Effector CD4-positive, alpha-beta T cell (primary cell): ENCODE measurements around the gene TADA2A.
"Not testable (repeated sequence)": the region's sequence is repeated elsewhere in the genome, so short reads cannot be mapped to it uniquely, and the experiment has no call there.

Experiments used
- DNase-seq: peaks from one replicate; pipeline ENCODE4 v3.0.0-alpha.2; 2020

Gene TADA2A

GRCh38 chr17:37400505-37400904 lies 6.2 kb upstream of the TADA2A start:
- DNase-seq = no peak

DNA sequence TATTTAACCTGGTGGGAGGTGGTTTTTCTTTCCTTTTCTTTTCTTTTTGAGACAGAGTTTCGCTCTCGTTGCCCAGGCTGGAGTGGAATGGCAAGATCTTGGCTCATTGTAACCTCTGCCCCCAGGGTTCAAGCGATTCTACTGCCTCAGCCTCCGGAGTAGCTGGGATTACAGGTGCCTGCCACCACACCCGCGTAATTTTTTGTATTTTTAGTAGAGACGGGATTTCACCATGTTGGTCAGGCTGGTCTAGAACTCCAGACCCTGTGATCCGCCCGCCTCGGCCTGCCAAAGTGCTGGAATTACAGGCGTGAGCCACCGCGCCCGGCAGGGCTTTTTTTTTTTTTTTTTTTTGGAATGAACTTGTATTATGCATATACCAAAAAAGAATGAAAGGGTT lies 1.2 kb upstream of the TADA2A start:
- DNase-seq = not testable (repeated sequence)

- no peak for DNase-seq
These were observed 591 bp upstream of the TADA2A start for GRCh38 chr17:37405955-37406634.

DNA sequence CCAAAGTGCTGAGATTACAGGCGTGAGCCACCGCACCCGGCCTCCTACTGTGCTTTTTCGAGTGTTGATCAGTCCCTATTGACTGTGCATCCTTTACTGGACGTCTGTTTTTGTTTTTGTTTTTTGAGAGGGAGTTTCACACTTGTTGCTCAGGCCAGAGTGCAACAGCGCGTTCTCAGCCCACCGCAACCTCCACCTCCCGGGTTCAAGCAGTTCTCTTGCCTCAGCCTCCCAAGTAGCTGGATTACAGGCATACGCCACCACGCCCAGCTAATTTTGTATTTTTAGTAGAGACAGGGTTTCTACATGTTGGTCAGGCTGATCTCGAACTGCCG lies 1.4 kb downstream of the TADA2A start:
- DNase-seq = not testable (repeated sequence)

- DNase-seq = no peak
These were observed 3.7 kb downstream of the TADA2A start for GRCh38 chr17:37410357-37410756.

GRCh38 chr17:37413875-37414519 lies 7.3 kb downstream of the TADA2A start:
- DNase-seq = no peak

- DNase-seq = no peak
These were observed 11.2 kb downstream of the TADA2A start for GRCh38 chr17:37417852-37418251.

DNA sequence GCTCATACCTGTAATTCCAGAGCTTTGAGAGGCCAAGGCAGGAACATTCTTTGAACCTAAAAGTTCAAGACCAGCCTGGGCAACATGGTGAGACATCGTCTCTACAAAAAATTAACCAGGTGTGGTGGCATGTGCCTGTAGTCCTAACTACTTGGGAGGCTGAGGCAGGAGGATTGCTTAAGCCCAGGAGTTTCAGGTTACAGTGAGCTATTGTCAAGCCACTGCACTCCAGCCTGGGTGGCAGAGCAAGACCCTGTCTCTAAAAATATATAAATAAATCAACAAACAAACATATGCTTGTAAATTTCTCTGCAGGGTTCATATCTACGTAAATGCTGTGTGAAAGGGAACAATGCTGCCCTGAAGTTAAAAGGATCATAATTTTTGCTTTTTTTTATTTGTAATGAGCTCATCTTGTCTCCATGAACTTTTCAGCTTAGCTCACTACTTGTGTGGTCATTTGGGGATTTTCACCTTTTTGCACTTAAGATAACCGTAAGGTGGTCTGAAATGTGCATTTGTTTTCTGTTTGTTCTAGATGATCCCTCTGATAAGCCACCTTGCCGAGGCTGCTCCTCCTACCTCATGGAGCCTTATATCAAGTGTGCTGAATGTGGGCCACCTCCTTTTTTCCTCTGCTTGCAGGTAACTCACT lies 16.4 kb downstream of the TADA2A start:
- no peak for DNase-seq

DNA sequence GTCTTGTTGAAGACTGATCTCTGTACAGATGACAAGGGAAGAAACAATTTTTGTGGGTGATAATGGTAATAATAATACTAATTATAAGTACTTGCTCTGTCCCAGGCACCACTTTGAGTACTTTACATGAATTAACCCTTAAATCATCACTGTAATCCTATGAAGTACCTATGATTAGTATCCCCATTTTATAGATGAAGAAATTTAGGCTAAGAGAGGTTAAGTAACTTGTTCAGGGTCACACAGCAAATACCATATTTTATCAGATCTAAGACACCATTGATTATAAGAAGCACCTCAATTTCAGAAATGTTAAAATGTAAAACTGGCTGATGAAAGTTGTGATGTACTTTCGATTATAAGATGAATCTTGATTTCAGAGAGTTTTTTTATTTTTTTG lies 18.6 kb downstream of the TADA2A start:
- DNase-seq = no peak

DNA sequence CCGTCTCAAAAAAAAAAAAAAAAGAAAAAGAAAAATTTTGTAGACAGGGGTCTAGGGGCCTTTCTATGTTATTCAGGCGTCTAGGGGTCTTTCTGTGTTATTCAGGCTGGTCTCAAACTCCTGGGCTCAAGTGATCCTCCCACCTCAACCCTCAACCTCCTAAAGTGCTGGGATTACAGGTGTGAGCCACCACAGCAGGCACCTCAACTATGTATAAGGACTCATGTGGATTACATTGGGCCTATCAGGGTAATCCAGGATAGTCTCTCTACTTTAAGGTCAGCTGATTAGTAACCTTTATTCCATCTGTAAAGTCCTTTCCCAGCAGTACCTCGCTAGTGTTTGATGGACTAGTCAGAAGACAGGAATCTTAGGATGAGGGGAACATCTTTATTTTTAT lies 22.4 kb downstream of the TADA2A start:
- no peak for DNase-seq

GRCh38 chr17:37429453-37429852 lies 22.8 kb downstream of the TADA2A start:
- DNase-seq = no peak

DNA sequence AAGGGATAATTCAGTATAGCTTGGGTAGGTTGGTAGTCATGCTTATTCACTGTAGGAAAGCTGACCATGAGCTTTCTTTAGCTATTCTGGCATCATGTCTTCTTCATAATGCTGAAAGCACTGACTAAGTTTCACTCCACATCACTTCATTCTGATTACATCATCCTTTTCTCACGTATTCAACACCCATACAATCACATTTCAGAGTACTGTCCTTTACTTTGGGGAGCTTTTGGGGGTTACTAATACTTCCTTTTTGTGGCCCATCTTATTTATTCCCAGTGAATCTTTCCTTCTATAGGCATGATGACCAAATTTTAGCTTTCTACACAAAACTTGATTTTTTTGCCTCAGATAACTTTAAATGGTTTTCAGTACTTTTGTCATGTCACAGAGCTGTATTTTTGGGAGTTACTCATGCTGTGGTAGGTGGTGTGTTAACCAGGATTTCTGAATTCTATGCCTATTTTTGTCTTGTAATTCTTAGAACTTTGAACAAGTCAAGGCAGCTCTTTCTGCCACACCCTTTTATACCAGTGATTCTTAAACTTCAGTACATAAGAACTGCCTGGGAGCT lies 23.5 kb downstream of the TADA2A start:
- DNase-seq = no peak

DNA sequence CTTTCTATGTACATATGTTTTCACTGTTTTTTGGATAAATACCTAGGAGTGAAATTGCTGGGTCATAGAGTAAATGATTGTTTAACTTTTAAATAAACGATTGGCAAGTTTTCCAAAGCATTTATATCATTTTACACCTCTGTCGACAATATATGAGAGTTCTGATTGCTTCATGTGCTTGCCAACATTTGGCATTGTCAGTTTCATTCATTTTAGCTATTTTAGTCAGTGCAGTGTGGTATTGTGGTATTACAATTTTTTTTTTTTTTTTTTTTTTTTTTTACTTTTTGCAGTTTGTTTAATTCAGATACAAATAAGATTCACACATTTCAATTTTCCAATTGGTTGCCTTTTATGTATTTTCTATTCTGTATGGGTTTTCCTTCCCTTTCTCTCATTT lies 26.0 kb downstream of the TADA2A start:
- no peak for DNase-seq

- DNase-seq = no peak
These were observed 31.5 kb downstream of the TADA2A start for GRCh38 chr17:37438141-37438540.

DNA sequence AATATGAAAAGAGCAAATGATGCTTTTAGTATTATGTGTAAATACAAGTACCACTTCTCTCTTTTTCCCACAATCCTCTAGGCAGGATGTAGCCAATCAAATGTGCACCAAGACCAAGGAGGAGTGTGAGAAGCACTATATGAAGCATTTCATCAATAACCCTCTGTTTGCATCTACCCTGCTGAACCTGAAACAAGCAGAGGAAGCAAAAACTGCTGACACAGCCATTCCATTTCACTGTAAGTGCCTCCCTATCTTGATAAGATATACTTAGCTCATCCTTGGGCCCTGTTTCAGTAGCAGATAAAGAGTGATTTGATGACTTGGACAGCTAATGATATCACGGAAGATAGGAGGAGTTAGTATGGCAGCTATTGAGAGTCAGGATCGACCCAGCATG lies 33.7 kb downstream of the TADA2A start:
- no peak for DNase-seq

DNA sequence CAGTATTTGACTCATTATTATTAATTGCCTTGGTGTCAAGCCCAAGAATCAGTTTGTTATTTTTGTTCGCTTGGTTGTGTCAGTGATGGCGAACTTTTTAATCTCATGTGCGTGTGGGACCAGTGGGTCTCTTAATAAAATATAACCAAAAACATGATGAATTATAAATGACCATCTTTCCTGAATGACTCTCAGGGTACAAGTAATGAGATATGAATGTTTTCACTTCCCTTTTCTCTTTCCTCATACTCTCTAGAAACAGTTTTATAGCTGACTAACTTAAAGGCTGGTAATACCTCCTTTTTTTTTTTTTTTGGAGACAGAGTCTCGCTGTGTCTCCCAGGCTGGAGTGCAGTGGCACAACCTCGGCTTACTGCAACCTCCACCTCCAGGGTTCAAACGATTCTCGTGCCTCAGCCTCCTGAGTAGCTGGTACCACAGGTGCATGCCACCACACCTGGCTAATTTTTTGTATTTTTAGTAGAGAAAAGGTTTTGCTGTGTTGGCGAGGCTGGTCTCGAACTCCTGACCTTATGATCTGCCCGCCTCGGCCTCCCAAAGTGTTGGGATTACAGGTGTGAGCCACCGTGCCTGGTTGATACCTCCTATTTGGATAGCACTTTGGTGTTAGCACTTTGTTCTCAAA lies 34.8 kb downstream of the TADA2A start:
- DNase-seq = not testable (repeated sequence)

DNA sequence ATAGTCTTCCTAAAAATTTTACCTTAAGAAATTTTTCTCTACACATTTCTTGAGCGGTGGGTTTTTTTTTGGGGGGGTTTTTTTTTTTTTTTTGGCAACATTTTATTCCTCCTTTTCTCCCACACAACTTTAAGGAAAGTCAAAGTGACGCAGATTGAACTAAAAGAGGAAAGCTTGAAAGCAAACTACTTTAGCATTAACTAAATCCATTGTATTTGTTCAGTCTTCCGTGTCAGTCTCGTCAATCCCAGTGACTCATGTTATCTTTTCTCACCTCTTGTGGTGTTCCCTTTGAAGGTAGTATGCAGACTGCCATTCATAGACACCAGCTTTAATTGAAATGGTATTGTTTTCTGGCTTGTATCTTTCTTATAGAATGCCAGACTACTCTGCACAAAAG lies 39.3 kb downstream of the TADA2A start:
- no peak for DNase-seq

DNA sequence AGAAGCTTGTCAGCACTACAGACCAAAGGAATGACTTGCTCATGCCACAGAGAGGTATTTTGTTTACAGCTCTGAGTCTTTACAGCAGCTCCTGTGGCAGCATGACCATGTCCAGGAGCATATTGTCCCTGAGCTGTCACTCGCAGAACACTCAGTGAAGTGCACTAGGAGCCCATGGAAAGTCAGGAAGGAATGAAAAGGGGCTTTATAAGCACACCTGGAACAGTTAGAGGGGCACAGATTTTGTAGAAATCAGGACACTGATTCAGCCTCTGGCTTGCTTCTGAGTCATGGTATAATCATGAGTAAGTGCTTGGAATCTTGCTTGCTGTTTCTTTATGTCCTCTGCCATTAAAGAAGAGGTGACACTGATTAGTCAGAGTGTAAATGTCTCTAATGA lies 41.0 kb downstream of the TADA2A start:
- no peak for DNase-seq

- DNase-seq = no peak
These were observed 43.4 kb downstream of the TADA2A start for GRCh38 chr17:37450112-37450511.

DNA sequence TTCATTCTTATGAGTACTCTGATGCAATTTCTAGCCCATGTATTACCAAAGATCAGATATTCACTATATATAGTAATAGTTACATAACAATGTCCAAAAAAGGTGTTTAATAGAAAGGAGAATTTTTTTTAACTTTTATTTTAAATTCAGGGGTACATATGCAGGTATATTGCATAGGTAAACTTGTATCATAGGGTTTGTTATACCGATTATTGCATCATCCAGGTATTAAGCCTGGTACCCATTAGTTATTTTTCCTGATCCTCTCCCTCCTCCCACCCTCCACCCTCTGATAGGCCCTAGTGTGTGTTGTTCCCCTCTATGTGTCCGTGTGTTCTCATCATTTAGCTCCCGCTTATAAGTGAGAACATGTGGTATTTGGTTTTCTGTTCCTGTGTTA lies 51.1 kb downstream of the TADA2A start:
- DNase-seq = not testable (repeated sequence)

DNA sequence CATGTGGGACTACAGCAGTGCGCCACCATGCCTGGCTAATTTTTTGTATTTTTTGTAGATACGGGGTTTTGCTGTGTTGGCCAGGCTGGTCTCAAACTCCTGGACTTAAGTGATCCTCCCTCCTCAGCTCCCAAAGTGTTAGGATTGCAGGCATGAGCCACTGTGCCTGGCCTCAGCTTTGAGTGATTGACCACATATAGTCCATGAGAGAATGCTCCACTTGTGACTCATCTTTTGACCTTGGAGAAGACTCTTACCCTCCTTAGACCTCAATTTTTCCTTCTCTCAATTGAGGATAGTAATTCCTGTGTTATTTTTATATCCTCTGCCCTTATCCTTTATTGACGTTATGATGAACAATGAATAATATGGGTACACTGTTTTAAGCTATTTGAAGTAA lies 52.1 kb downstream of the TADA2A start:
- no peak for DNase-seq

GRCh38 chr17:37461668-37462067 lies 55.0 kb downstream of the TADA2A start:
- DNase-seq = no peak

DNA sequence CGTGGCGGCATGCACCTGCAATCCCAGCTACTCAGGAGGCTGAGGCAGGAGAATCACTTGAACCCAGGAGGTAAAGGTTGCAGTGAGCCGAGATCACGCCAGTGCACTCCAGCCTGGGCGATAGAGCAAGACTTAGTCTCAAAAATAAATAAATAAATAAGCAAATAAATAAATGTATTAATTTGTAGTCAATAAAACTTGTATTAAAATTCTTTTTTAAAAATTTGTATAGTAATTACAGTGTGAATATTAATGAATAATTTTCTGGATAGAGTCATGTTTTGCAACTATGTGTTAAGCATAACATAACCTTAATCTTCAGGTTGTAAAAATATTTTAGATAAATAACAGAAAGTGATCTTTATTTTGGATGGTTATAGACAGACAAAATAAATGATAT lies 55.8 kb downstream of the TADA2A start:
- DNase-seq = no peak

- no peak for DNase-seq
These were observed 56.4 kb downstream of the TADA2A start for GRCh38 chr17:37463039-37463438.
